8988T (cell line): ENCODE results near the gene LAMA3.

ENCODE experiments used
- DNase-seq: peaks from one replicate; pipeline ENCODE4 v3.0.0; 2011

Gene LAMA3

DNA sequence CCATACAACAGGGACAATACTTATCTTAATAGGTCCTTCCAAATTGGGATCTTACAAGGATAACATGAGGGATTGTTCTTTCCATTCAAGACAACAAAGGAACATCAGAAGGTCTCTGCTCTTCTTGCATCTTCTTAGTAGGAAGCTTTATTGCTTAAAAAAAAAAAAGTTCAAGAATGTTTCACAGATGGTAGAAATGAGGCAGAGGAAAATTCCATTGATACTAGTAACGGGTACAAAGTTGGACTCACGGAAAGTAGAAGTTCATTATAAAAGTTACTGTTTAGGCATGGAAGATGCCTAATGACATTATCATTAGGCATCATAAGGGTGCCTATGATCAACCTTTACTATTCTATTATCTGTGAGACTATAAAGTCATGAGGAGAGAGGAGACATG lies 136.2 kb downstream of the LAMA3 start:
- no peak for DNase-seq

DNA sequence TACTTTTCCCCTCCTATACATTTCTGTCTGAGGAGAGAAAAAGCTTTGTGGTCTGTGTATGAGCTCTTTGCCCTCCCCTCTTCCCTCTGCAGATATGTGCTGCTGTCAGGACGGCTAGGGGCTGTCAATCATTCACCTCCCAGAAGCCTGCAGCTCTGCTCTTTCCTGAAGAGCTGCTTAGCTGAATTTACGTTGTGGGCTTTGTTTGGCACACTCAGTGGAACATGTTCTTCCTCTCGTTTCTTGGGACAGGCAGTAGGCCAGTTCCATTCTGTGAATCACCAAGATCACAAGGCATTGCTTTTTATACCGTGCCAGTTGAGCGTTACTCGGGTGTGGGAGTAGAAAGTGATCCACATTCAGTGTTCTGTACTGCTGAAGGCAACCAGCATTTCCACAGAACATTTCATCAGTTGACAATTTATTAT lies 136.7 kb downstream of the LAMA3 start:
- no peak for DNase-seq

DNA sequence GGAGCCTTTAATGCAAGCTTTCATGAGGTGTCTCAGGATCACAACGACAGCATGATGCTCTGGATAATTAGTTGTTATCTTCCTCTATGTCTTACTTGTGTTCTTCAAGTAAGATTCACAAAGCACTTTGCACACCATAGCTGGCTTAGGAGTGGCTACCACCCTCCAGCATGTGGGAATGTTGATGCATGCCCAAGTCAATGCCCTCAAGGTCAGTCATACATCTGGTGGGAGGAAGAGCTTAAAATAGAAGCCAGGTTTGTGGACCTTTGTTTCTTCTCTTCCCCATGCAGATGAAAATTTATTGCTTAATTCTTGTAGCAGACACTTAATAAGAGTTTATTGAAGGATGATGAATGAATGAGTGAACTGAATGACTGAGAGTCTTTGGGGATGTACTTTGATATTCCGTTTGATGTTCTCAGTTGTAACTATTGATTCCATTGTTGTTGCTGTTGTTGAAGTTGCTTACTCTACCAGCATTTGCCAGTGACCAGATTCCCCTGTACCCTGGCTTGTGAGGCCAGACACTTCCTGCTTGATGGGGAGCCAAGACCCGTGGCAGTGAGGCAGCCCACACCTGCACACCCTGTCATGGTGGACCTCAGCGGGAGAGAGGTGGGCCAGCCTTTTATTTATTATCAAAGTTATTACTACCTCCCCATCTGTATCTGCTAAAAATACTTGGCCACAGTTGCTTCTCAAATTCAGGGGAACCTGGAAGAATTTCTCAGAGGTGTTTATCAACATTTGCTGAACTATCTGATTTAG lies 137.8 kb downstream of the LAMA3 start:
- no peak for DNase-seq

- DNase-seq: no peak
Observed at GRCh38 chr18:23827681-23828080, 138.4 kb downstream of the LAMA3 start.

GRCh38 chr18:23828426-23828825 lies 139.2 kb downstream of the LAMA3 start:
- no peak for DNase-seq

- DNase-seq: no peak
Observed at GRCh38 chr18:23832911-23833310, 143.7 kb downstream of the LAMA3 start.

GRCh38 chr18:23833714-23834113 lies 144.5 kb downstream of the LAMA3 start:
- no peak for DNase-seq

DNA sequence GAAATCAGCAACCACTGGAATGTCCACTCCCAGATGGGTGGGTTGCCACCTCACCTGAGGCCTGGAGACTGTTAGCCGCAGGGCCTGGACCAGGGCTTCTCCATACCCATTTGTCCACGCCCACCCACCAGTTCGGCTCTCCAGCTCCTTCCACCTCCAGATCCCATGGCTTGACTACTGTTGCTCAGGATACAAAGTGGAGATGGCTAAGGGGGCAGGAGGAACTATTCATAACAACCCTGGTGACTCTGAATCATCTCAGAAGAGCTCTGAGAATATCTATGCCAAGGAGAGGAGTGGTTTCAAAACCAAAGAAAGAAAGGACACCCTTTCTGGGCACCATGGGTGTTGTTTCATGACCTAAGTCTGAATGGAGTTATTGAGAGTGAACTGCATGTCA lies 145.8 kb downstream of the LAMA3 start:
- DNase-seq: no peak

DNA sequence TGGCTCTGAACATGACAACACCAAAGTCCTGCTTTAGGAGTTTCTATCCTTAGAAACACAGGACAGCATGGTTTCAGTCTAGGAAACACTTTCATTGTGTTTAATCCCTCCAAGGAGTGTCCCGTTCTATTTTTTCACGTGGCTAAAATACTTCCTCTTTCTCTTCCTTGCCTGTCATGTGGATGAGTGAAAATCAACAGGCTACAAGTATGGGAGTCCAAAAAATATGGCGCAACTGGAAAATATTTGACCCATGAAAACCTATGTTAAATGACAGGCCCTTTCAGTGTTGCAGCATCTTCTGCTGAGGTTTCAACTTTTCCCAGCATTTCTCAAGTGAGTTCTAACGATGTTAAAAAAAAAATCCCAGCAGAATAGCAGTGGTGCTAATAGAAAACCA lies 146.3 kb downstream of the LAMA3 start:
- DNase-seq: no peak

- no peak for DNase-seq
Observed at GRCh38 chr18:23837591-23837990, 148.3 kb downstream of the LAMA3 start.

DNA sequence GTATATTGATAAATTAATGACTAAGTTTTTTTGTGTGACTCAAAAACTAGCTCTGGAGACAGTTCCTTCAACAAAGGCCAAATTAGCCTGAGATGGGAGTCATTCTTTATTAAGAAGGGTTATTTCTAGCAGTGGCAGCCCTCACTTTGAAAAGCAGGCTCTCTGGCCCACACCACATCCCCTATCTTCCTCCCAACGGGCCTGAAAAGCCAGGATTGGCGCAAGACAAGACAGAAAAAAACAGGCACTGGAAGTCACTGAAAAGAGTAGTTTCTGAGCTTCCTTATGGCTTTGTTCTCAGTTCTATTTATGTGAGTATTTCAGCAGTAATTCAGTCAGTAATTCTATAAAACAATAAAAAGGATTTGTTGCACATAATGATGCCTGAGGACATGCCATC lies 149.0 kb downstream of the LAMA3 start:
- DNase-seq: no peak

GRCh38 chr18:23838801-23839366 lies 149.6 kb downstream of the LAMA3 start:
- no peak for DNase-seq

GRCh38 chr18:23842305-23842704 lies 153.1 kb downstream of the LAMA3 start:
- no peak for DNase-seq

GRCh38 chr18:23844991-23845680 lies 155.9 kb downstream of the LAMA3 start:
- no peak for DNase-seq

DNA sequence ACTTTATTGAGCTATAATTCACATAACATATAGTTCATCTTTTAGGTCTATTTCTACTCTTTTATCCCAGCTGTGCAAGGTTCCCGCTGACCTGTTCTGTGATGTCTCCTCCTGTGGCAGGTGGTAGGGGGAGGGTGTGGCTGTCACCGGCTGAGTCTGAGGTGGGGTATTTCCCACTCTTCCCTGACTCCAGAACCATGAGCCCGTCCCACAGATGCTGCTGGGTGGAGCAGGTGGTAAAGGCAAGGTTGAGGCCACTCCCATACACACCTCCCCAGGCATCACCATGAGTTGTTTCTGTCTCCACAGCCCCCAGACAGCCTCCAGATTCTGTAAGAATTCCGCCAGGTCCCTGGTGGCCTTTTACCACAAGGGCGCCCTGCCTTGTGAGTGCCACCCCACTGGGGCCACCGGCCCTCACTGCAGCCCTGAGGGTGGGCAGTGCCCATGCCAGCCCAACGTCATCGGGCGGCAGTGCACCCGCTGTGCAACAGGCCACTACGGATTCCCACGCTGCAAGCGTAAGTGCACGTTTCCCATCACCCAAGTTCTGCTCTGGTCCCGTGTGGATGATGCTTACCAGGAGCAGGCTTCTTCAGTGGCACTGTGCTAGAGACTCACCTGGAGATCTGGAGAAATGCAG lies 156.9 kb downstream of the LAMA3 start:
- DNase-seq: no peak

GRCh38 chr18:23847321-23847986 lies 158.2 kb downstream of the LAMA3 start:
- no peak for DNase-seq

DNA sequence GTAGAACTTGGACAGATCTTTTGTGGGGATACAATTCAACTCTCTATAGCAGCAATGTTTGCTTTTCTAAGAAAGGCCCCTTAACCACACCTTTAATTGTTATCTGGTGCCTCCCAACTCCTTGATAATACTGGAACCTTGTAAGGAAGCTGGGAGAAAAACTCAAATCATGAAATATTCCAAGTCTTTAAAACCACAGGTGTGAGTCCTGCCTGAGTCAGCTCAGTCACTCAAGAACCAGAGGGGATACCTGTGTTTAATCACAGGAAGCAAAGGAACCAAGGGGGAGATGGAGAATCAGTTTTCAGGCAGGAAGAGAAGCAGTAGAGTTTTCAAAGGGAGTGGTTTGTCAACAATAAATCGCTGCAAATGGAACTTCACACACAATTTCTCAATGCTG lies 159.9 kb downstream of the LAMA3 start:
- no peak for DNase-seq

DNA sequence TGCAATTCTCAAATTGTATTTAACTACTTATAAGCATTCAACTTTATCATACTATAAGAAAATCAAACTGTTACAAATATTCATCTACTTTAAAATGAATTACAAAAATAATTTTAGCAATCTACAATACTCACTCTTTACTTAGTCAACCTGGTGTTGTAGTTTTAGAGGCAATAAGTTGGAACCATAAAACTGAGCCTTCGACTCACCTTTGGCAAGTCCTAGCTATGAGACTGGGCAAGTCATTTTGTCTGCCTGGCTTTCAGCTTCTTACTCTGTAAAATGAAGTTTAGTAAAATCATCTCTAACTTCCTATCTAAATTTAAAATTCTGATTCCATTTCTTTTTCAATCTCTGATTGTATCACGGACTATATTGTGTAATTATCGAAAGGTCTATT lies 161.0 kb downstream of the LAMA3 start:
- DNase-seq: no peak

DNA sequence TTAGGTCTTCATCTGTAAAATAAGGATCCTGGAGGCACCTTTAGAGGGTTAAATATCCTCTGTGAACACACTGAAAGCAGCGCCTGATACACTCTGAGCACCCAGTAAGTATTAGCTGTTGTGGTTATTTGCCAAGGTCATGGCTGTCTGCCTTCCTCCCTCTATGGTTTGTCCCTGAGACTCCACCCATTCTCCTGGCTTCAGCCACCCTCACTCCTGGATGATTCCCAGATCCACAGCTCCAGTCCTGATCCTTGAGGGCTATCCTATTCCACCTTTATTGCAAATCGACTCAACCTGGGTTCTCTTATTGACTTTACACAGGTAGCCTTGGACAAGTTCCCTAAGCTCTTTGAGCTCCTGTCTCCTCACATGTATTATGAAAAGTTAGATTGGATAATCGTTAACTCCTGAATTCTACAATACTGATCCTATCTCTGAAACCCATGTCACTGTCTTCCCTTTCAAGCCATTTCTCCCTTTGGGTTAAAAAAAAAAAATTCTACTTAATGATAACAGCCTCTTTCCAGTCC lies 162.3 kb downstream of the LAMA3 start:
- DNase-seq: no peak

- no peak for DNase-seq
Observed at GRCh38 chr18:23852236-23853045, 163.2 kb downstream of the LAMA3 start.

- DNase-seq: no peak
Observed at GRCh38 chr18:23853448-23854195, 164.4 kb downstream of the LAMA3 start.
